ENCODE measurements around the gene PLEKHM1.

- TF ChIP-seq CTCF (IDR thresholded peaks at IDR 0.05; ENCODE audit: low read depth, low read length, poor library complexity, severe bottlenecking): no peak
- TF ChIP-seq EZH2phosphoT487 (IDR thresholded peaks at IDR 0.05; ENCODE audit: borderline replicate concordance, low read length): no peak
Measured at GRCh38 chr17:45405250-45406086, 85.1 kb downstream of the PLEKHM1 start.

Measured in DOHH2 (cell line).